GM21825 (cell line): ENCODE data around the gene LGMN.
"Not testable (repeated sequence)": the region's sequence is repeated elsewhere in the genome, so short reads cannot be mapped to it uniquely, and the experiment has no call there.

Source experiments
- ATAC-seq: cut with Tn5 transposase; IDR thresholded peaks from one replicate; pipeline ENCODE4 v1.9.1; 2021; ENCODE audit warnings: mild to moderate bottlenecking, moderate library complexity; ENCODE audit not compliant: unreplicated experiment

Gene LGMN

GRCh38 chr14:92729634-92730358 is 18.6 kb downstream of the LGMN start:
- ATAC-seq: no peak

- ATAC-seq: peak; percentile 46
Observed at GRCh38 chr14:92728759-92729364, 19.6 kb downstream of the LGMN start.

- ATAC-seq: no peak
Observed at GRCh38 chr14:92726933-92727262, 21.5 kb downstream of the LGMN start.

GRCh38 chr14:92726135-92726932 is 22.1 kb downstream of the LGMN start:
- no peak for ATAC-seq

- no peak for ATAC-seq
Observed at GRCh38 chr14:92724516-92725340, 23.7 kb downstream of the LGMN start.

GRCh38 chr14:92719890-92720323 is 28.5 kb downstream of the LGMN start:
- no peak for ATAC-seq

GRCh38 chr14:92719421-92719820 is 29.0 kb downstream of the LGMN start:
- no peak for ATAC-seq

- ATAC-seq: no peak
Observed at GRCh38 chr14:92718664-92719063, 29.8 kb downstream of the LGMN start.

- ATAC-seq: no peak
Observed at GRCh38 chr14:92717571-92718042, 30.8 kb downstream of the LGMN start.

- no peak for ATAC-seq
Observed at GRCh38 chr14:92716131-92716530, 32.3 kb downstream of the LGMN start.

GRCh38 chr14:92714739-92715307 is 33.6 kb downstream of the LGMN start:
- not testable (repeated sequence) for ATAC-seq

- ATAC-seq: no peak
Observed at GRCh38 chr14:92712654-92713051, 35.8 kb downstream of the LGMN start.

GRCh38 chr14:92711976-92712653 is 36.3 kb downstream of the LGMN start:
- ATAC-seq: no peak

GRCh38 chr14:92710001-92710341 is 38.5 kb downstream of the LGMN start:
- ATAC-seq: no peak

- no peak for ATAC-seq
Observed at GRCh38 chr14:92709340-92710000, 39.0 kb downstream of the LGMN start.

- no peak for ATAC-seq
Observed at GRCh38 chr14:92706386-92706785, 42.0 kb downstream of the LGMN start.

GRCh38 chr14:92704821-92705220 is 43.6 kb downstream of the LGMN start:
- peak; percentile 6 for ATAC-seq

- peak; percentile 89 for ATAC-seq
Observed at GRCh38 chr14:92704036-92704804, 44.2 kb downstream of the LGMN start.

- ATAC-seq: no peak
Observed at GRCh38 chr14:92703516-92703915, 44.9 kb downstream of the LGMN start.
